DLD1 (cell line): ENCODE data around the gene CNIH2.

Experiments used
- in situ Hi-C: cut with HindIII; loops from 2 replicates; pipeline ENCODE4 v1.10.0; 2017; ENCODE audit warnings: low sequenced_read_pairs

CNIH2 gene

GRCh38 chr11:66275396-66275795 lies 2.6 kb upstream of the CNIH2 start:
- in situ Hi-C loops, result loop anchor here (10.0 kb wide), 1 partner anchor 59 kb away; the partner anchor contains the start of gene RIN1

DNA sequence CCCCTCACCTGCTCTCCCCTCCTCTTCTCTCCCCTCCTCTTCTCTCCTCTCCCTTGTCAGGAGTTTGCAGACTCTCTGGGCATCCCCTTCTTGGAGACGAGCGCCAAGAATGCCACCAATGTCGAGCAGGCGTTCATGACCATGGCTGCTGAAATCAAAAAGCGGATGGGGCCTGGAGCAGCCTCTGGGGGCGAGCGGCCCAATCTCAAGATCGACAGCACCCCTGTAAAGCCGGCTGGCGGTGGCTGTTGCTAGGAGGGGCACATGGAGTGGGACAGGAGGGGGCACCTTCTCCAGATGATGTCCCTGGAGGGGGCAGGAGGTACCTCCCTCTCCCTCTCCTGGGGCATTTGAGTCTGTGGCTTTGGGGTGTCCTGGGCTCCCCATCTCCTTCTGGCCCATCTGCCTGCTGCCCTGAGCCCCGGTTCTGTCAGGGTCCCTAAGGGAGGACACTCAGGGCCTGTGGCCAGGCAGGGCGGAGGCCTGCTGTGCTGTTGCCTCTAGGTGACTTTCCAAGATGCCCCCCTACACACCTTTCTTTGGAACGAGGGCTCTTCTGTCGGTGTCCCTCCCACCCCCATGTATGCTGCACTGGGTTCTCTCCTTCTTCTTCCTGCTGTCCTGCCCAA lies 1.9 kb upstream of the CNIH2 start:
- in situ Hi-C loops, result loop anchor here (10.0 kb wide), 1 partner anchor 59 kb away; the partner anchor contains the start of gene RIN1

DNA sequence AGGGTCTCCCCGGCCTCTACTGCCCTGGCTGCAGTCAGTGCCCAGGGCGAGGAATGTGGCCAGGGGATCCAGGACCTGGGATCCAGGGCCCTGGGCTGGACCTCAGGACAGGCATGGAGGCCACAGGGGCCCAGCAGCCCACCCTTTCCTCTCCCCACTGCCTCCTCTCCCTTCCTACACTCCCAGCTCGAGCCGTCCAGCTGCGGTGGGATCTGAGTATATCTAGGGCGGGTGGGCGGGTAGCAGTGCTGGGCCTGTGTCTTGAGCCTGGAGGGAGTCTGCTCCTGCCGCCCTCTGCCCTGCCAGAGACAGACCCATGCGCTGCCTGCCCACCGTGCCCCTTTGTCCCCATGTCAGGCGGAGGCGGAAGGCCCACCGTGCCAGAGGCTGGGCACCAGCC lies 1.4 kb upstream of the CNIH2 start:
- in situ Hi-C loops, result loop anchor here (10.0 kb wide), 1 partner anchor 58 kb away; the partner anchor contains the start of gene RIN1

GRCh38 chr11:66277064-66277463 lies 911 bp upstream of the CNIH2 start:
- in situ Hi-C loops, result loop anchor here (10.0 kb wide), 1 partner anchor 58 kb away; the partner anchor contains the start of gene RIN1

- in situ Hi-C loops, result loop anchor here (10.0 kb wide), 1 partner anchor 56 kb away; the partner anchor contains the start of gene RIN1
Measured at GRCh38 chr11:66278363-66279091, 552 bp downstream of the CNIH2 start.

GRCh38 chr11:66279092-66279734 lies 1.2 kb downstream of the CNIH2 start:
- in situ Hi-C loops, result loop anchor here (10.0 kb wide), 1 partner anchor 56 kb away; the partner anchor contains the start of gene RIN1

DNA sequence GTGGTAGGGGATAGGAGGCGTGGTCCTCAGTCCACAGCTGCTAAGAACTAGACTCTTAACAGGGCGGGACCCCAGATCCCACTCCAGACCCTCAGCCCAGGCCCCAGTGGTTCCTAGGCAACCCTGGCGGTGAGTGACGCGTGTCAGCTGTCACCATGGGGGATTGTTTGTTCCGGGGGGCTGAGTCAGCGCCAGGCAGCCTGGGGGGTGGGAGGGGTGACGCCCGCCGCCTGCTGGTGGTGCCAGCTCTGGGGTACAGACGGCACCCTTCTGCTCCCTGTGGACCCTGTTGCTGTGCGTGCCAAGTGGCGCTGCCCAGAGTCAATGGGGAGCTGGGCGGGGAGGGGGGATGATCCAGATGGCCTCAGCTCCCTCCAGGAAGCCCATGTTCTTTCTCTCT lies 2.5 kb downstream of the CNIH2 start:
- in situ Hi-C loops, result no loop called here

GRCh38 chr11:66281001-66281400 lies 3.0 kb downstream of the CNIH2 start:
- in situ Hi-C loops, result no loop called here

GRCh38 chr11:66281776-66282467 lies 3.9 kb downstream of the CNIH2 start:
- in situ Hi-C loops, result no loop called here

GRCh38 chr11:66282468-66283455 lies 4.8 kb downstream of the CNIH2 start:
- in situ Hi-C loops, result no loop called here

GRCh38 chr11:66283461-66284105 lies 5.6 kb downstream of the CNIH2 start:
- in situ Hi-C loops, result no loop called here

DNA sequence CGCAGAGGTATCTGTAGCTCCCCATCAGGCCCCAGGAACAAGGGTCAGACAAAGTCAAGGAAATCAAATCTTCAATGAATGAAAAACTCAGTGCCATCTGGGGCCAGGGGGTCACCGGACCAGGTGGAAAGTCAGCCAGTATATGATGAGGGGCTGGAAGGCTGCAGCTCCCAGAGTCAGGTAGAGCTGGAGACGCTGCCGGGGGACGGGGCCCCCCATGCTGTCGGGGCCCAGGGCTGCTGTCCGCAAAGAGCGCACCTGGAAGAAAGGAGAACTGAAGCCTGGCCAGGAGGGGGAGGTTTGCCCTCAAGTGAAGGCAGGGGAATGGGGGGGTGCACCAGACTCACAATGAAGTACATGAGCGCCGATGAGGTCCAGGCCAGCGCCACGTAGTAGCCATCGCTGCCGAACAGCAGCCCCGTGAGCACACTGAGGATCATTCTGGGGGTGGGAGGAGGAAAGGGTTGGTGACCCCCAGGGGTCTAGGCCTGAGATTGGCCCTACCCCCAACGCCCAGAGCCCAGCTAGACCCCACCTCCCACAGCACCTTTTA lies 6.6 kb downstream of the CNIH2 start:
- in situ Hi-C loops, result no loop called here

GRCh38 chr11:66285250-66285947 lies 7.4 kb downstream of the CNIH2 start:
- in situ Hi-C loops, result no loop called here

DNA sequence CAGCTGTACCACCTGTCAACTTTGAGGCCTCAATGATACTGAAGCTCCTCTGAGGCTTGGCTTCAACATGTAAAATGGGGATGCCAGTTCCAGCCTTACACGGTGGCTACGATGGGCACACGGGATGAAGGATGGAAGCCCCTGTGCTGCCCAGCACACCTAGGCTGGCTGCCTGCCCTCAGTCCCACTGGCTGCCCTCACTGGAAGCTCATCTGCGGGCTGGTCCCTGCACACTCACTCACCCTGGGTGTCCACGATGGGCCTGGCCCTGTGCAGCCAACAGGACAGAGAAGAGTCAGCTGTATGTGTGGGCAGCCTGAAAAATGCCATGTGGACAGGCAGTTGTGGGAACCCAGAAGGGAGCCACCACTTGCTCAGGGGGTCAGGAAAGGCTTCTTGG lies 8.7 kb downstream of the CNIH2 start:
- in situ Hi-C loops, result no loop called here

DNA sequence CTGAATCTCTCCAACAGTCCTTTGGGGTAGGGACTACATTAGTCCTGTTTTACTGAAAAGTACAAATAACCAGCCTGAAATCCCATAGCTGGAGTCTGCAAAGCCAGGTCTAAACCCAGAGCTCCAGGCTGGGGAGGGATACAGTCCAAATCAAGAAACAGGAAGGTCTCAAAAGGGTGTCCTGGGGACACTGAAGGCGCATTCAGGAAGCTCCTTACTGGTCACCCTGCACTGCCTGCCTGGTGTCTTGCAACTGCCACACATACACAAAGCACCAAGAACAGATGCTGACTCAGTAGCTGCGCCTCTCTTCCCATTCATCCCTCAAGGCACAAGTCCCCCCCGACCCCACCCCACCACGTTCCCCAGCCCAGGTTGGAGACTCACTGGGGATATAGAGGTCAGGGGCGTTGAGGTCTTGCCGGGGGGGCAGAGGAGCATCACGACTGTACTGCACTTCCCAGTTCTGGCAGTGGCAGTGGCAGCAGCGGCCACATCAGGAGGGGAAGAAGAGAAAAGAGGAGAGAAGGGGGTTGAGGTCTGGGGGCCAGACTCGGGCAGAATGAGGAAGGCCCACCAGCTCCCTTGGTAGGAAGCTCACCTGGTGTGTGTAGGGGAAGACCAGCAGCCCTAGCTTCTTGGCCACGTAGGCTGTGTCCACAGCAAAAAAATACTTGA lies 9.4 kb downstream of the CNIH2 start:
- in situ Hi-C loops, result no loop called here

DNA sequence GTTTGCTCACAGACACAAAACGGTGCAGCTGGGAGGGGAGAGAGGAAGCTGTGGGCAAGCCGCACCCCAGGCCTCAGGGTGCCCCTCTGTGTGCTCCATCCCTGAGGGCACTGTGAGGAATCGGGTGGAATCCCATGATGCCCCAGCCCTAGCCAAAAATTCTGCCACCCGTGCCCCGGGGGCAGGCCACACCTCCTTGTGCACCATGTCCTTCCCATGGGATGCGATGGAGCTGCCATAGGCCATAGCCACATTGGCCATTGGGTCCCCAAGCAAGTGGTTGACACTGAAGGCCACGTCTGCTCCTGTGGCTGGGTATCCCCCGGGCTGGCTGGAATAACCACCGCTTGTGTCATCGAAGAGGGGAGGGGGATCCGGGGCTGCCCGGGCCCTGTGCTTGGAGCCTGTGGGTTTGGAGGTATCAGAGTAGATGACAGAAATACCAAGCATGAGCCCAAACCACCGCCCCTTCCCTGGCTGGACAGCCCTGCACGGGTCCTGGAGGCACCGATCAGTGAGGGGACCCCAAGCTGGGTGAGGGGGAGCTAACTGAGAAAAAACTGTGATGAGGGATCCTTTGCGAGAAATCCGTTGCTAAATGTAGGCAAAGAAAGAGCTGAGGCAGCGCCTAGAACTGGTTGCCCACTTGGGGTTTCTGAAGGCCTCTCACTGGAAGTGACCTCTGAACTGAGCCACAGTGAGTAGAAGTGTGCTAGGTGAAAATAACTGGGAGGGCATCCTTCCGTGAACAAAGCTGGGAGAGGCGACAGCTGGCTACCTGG lies 10.1 kb downstream of the CNIH2 start:
- in situ Hi-C loops, result no loop called here
